Measurements from ENCODE around the gene PMF1.
"Not testable (repeated sequence)": the region's sequence is repeated elsewhere in the genome, so short reads cannot be mapped to it uniquely, and the experiment has no call there.

PMF1 gene, protein sequence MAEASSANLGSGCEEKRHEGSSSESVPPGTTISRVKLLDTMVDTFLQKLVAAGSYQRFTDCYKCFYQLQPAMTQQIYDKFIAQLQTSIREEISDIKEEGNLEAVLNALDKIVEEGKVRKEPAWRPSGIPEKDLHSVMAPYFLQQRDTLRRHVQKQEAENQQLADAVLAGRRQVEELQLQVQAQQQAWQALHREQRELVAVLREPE

DNA sequence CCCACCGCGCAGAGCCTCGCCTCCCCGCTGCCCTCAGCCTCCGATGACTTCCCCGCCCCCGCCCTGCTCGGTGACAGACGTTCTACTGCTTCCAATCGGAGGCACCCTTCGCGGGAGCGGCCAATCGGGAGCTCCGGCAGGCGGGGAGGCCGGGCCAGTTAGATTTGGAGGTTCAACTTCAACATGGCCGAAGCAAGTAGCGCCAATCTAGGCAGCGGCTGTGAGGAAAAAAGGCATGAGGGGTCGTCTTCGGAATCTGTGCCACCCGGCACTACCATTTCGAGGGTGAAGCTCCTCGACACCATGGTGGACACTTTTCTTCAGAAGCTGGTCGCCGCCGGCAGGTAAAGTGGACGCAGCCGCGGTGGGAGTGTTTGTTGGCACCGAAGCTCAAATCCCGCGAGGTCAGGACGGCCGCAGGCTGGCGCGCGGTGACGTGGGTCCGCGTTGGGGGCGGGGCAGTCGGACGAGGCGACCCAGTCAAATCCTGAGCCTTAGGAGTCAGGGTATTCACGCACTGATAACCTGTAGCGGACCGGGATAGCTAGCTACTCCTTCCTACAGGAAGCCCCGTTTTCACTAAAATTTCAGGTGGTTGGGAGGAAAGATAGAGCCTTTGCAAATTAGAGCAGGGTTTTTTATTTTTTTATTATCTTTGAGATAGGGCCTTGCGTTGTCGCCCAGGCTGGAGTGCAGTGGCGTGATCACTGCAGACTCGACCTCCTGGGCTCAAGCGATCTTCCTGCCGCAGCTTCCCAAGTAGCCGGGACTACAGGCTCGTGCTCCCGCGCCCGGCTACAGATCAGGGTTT lies at the start of gene PMF1:
Gene PMF1 (plus strand): TSS at position 175 of the 811 bp plus-strand sequence. CDS start 9 bp downstream, at position 184.
- DNase-seq (ENCODE audit: low spot score) = peak; percentile 96

DNA sequence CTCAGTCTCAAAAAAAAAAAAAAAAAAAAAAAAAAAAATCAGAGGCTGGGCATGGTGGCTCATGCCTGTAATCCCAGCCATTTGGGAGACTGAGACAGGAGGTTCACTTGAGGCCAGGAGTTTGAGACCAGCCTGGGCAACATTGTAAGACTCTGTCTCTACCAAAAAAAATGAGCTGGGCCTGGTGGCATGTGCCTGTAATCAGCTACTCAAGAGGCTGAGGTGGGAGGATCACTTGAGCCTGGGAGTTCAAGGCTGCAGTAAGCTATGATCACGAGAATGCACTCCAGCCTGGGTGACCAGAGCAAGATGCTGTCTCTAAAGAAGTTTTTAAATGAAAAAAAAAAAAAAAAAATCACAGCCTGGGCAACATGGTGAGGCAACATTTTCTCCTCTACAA lies 49.1 kb upstream of the PMF1 start:
- DNase-seq (ENCODE audit: low spot score) = no peak

DNA sequence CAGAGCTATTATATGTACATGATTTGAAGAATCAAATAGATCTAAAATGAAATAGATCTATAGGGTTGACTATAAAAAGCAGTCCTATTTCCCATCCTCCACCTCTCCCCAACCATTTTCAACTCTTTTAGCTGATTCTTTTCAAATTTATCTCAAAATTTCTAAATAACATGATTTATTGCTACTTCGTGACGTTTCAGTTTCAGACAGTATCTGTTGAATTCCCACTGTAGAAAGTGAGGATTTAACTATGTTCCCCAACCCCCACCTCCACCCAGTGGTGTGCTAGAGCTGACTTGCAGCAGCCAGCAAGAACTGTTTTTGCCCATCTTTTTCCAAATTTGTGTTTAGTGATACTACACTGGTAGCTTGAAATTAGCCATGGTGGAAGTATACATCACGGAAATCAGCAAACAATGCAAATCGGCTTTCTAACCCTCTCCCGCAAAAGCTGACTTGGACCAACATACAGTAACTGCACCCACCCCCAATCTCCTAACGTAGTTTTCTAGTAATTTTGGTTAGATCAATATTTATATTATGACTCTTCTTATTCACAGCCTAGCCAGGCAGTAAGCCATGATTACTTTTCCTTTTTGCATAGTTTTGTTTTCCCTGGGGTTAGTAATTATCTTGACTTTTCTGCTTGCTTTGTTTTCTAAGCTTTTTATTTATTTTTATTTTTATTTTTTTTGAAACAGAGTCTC lies 48.5 kb upstream of the PMF1 start:
- DNase-seq (ENCODE audit: low spot score) = no peak

DNA sequence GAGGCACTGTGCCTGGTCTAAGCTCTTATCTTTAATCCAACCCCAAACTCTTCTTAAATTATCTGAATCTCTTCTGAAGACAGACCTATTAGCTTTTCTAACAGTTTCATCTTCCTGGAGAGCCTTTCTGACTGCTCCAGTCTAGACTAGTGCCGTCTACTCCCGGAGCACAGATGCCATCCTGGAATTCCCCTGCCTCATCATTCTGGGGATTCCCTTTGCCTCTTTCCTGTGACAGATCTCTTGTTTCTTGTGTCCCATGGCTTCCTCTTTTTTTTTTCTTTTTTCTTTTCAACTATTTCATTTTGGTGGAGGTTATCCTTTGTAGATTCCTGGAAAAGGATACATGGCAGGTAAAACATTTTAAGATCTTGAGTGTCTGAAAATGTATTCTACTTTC lies 47.7 kb upstream of the PMF1 start:
- peak; percentile 87 for DNase-seq (ENCODE audit: low spot score)

DNA sequence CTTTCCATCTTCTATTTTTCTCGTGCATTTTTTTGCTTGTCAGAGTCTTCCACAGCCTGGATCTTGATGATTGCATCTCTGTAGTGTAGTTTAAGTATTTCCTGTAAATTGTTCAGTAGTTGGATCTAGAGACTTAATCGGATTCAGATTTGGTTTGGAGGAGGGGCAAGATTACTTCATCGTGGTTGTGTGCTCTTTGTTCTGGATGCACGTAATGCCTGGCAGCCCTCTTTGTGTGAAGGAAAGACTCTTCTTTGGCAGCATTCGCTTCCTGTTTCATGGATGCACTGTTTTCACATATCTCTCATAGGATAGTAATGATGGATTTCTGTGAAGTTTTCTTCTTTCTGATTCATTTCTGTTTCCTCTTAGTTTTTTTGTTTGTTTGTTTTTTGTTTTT lies 45.3 kb upstream of the PMF1 start:
- peak; percentile 23 for DNase-seq (ENCODE audit: low spot score)

DNA sequence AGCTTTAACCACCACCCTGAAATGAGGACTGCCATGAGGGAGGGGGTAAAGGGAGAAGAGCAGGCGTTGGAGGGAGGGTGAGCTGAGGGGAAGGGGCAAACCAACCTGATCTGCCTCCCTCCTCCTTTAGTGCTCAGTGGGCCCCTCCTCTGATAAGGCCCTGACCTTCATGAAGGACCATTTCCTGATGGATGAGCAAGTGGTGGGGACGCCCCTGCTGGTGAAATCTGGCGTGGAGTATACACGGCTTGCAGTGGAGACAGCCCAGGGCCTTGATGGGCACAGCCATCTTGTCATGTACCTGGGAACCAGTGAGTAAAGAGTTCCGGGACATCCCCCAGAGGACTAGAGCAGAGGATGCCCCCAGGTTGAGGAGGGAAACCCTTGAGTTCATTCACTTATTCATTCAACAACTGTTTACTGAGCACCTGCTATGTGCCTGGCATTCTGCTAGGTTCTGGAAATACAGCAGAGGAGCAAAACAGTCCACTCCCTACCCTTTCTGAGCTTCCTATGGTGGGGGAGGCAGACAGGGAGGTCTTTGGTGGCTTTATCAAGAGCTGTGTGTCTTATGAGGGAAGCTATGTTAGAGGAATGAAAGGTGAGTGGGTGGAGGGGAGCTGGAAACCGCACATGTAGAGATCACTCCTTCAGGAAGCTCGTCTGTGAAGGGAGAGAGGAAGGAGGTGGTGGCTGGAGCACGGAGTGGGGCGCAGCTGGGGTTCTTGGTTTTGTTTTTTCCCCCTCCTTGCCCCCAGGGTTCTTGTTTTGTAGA lies 39.9 kb upstream of the PMF1 start:
- DNase-seq (ENCODE audit: low spot score) = no peak

DNA sequence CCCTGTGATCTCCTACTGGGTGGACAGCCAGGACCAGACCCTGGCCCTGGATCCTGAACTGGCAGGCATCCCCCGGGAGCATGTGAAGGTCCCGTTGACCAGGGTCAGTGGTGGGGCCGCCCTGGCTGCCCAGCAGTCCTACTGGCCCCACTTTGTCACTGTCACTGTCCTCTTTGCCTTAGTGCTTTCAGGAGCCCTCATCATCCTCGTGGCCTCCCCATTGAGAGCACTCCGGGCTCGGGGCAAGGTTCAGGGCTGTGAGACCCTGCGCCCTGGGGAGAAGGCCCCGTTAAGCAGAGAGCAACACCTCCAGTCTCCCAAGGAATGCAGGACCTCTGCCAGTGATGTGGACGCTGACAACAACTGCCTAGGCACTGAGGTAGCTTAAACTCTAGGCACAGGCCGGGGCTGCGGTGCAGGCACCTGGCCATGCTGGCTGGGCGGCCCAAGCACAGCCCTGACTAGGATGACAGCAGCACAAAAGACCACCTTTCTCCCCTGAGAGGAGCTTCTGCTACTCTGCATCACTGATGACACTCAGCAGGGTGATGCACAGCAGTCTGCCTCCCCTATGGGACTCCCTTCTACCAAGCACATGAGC lies 36.1 kb upstream of the PMF1 start:
- no peak for DNase-seq (ENCODE audit: low spot score)

DNA sequence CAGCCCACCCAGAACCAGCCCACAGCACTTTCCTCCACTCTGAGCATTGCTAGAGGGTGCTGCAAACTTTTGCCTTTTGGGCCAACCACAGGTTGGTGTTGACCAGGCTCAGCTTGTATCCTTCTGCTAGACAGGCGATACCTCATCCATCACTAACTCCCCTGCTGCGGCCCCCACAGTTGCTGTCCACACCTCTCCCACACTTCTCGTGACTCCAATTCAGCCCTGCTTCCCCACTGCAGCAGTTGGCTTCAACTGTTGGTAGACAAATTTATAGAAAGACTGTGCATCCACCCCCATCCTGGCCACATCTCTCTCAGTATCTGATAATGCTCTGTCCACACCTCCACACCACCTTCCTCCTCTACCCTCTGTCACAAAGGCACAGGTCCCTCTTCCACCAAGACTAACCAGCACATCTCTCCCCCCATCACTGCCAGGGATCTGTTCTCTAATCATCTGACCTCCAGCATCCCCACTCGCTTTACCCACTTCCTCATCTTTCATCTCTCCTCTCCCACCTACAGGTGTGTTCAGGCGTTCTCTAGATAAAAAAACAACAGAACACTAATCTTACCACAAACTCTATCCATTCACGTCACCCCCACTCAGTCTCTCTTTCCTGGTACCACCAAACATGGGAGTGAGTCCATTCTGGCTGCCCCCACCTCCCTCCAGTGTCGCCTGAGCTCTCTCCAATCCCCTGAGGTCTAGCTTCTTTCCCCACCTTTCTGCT lies 34.7 kb upstream of the PMF1 start:
- no peak for DNase-seq (ENCODE audit: low spot score)

DNA sequence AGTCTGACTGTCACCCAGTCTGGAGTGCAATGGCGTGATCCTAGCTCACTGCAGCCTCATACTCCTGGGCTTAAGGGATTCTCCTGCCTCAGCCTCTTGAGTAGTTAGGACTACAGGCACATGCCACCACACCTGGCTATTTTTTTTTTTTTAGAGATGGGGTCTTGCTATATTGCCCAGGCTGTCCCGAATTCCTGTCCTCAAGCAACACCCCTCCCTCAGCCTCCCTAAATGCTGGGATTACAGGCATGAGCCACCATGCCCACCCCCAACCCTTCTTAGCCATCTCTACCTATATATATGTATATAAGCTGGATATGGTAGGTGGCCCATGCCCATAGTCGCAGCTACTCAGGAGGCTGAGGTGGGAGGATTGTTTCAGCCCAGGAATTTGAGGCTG lies 32.3 kb upstream of the PMF1 start:
- no peak for DNase-seq (ENCODE audit: low spot score)

DNA sequence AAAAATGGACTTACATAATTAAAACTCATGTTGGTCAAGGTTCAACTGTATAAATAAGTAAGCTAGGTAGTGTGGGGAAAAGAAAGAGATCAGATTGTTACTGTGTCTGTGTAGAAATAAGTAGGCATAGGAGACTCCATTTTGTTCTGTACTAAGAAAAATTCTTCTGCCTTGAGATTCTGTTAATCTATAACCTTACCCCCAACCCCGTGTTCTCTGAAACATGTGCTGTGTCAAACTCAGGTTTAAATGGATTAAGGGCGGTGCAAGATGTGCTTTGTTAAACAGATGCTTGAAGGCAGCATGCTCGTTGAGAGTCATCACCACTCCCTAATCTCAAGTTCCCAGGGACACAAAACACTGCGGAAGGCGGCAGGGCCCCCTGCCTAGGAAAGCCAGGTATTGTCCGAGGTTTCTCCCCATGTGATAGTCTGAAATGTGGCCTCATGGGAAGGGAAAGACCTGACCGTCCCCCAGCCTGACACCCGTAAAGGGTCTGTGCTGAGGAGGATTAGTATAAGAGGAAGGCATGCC lies 31.3 kb upstream of the PMF1 start:
- peak; percentile 32 for DNase-seq (ENCODE audit: low spot score)

DNA sequence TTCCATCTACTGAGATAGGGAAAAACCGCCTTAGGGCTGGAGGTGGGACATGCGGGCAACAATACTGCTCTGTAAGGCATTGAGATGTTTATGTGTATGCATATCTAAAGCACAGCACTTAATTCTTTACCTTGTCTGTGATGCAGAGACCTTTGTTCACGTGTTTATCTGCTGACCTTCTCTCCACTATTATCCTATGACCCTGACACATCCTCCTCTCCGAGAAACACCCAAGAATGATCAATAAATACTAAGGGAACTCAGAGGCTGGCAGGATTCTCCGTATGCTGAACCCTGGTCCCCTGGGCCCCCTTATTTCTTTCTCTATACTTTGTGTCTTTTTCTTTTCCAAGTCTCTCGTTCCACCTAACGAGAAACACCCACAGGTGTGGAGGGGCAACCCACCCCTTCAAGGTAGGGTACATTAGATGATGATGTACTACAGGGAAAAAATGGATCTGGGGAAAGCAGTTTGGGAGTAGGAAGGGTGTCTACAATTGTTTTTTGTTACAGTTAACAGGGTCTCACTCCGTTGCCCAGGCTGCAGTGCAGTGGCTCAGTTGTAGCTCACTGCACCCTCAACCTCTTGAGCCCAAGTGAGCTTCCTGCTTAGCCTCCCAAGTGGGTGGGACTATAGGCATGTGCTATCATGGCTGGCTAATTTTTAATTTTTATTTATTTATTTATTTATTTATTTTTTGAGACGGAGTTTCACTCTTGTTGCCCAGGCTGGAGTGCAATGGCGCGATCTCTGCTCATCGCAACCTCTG lies 30.6 kb upstream of the PMF1 start:
- not testable (repeated sequence) for DNase-seq (ENCODE audit: low spot score)

DNA sequence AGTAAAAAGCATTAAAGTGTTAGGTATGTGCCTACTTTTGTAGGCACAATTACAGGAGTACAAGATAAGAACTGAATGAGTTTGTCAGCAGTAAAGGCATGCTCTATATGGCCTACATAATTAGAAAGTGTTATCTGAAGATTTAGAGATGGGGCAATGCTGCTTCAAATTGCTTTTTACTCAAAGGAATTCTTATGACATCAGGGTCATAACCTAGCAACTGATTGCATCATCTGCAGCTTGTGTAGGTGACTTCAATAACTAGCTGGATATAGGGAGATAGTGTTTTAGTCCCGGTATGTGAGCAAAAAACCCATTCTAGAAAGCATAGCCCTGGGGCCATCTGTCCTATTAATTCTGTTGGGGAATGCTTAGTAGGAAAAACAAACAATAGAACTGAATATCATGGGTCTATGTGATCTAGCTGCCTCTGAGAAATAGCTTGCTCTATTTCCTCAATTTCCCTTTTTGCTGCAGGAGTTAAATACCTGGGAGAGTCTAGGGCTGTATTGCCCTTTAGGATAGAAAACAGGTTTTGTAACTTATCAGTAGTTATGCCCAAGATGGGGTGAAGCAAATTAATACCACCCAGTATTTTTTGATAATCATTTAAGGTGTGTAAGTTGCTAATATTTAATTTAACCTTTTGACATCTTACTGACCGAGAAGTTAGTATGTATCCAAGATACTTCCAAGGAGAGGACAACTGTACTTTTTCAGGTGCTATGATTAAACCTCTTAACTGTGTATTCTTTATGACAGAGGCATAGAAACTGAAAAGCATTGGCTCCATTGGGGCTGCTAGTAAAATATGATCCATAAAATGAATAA lies 26.2 kb upstream of the PMF1 start:
- not testable (repeated sequence) for DNase-seq (ENCODE audit: low spot score)

DNA sequence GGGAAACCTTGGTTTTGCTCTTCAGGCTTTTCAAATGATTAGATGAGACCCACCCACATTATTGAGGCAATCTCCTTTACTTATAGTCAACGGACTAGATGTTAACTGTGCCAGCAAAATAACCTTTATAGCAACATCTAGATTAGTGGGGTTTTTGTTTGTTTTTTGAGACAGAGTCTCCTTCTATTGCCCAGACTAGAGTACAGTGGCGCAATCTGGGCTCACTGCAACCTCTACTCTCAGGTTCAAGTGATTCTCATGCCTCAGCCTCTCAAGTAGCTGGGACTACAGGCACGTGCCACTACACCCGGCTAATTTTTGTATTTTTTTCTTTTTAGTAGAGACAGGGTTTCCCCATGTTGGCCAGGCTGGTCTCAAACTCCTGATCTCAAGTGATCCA lies 22.5 kb upstream of the PMF1 start:
- DNase-seq (ENCODE audit: low spot score) = not testable (repeated sequence)

DNA sequence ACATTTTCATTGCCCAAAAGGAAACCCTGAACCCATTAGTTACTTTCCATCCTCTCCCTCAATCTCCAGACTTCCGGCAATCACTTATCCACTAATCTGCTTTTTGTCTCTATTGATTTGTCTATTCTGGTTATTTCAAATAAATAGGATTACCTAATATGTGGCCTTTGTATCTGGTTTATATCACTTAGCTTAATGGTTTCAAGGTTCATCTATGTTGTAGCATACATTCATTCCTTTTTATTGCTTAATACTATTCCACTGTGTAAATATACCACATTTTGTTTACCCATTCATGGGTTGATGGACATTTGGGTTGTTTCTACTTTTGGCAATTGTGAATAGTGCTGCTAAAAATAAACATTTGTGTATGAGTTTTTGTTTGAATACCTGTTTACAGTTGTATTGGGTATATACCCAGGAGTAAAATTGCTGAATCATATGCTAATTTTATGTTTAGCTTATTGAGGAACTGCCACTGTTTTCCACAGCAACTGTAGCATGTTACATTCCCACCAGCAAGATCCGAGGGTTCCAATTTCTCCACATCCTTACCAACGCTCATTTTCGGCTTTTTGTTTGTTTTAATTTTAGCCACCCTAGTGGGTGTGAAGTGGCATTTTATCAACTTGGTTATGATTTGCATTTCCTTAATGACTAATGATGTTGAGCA lies 21.4 kb upstream of the PMF1 start:
- no peak for DNase-seq (ENCODE audit: low spot score)

DNA sequence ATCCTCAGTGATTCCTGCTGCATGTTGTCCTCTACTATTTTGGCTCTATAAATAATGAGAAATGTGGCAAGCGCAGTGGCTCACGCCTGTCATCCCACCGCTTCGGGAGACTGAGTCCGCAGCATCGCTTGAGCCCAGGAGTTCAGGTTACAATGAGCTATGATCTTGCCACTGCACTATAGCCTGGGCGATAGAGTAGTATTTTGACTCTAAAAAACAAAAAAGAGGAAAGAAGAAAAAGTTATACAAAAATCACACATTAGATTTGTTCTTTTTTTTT lies 19.7 kb upstream of the PMF1 start:
- DNase-seq (ENCODE audit: low spot score) = no peak

DNA sequence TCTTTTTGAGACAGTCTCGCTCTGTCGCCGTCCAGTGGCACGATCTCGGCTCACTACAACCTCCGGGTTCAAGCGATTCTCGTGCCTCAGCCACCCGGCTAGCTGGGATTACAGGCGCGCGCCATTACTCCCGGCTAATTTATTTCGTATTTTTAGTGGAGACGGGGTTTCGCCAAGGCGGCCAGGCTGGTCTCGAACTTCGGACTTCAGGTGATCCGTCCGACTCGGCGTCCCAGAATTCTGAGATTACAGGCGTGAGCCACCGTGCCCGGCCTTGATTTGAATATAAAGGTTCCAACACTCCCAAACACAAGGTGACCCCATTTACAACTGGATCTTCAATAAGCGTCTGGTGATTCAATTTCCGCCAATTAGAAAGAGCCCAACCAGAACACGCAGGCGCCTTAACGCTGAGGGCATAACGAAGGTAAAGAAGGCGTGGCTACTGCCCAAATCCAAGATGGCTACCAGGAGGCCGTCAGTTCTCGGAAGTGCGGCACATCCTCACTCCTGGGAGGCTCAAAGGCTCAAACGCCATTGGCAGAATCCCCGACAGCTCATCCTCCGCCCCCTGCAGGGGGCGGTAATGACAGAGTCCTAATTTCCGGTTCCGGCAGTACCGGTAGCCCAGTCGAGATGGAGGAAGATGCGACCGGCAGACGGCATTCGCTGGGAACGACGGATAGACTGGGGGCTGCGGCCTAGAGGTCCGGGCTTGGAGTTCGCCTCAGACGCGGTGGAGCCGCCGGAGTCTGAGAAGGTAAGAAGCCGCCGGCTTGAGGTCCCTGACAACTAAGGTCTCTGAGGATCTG lies 19.1 kb upstream of the PMF1 start, which contains the start of gene SLC25A44:
Gene SLC25A44 (plus strand): TSS at position 617 of the 812 bp plus-strand sequence. CDS start 5,744 bp downstream, outside the sequence.
- DNase-seq (ENCODE audit: low spot score) = peak; percentile 99

DNA sequence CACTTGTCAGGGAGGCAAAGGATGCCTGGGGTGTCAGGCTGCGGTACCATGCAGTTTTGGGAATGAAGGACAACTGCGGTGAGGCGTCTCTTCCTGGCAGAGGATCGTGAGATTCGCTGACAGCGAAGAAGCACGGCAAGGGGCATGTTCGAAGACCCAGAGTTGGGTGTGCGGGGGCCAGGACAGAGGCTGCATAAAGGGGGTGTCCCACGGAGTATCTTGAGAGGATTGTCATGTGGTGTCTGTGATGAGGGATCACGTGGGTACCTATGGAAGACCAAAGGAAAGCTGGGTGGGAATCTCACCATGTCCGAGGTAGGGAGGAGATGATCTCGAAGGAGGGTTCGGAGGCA lies 18.5 kb upstream of the PMF1 start:
- no peak for DNase-seq (ENCODE audit: low spot score)

DNA sequence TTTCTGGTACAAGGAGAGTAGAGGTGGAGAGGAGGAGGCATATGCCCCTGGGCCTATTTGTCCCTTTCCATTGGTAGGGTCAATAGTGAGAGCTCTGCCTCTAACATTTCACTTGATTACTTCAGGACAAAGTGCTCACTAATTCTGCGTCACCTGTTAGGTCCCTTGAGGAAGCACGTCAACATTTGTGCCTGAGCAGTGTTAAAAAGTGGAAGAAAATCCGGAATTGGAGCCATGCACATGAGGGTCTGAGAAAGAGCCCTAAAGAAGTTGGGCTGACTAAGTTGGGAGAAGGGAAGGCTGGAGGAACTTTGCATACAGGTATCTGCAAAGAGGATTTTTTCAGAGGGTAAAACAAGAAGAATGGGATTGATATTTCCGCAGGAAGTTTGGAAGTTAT lies 17.0 kb upstream of the PMF1 start:
- DNase-seq (ENCODE audit: low spot score) = no peak
